Measurements from ENCODE around the gene PAQR5.

- no peak for TF ChIP-seq CTCF (IDR thresholded peaks at IDR 0.05)
- no peak for TF ChIP-seq POLR2A (IDR thresholded peaks at IDR 0.05)
These were observed 387 bp upstream of the PAQR5 start for GRCh38 chr15:69298354-69298696.

All from body of pancreas (tissue), 4 donors.